OCI-LY7 (cell line): Measurements from ENCODE around the gene MYH7. TPM values are rescaled to one million over a fixed set of nuclear protein-coding genes. Genes with fewer than 3 reads are reported as not detected.

Experiments used
- BruUV-seq: library from RNA; stranded (reverse); fragments of 400-500 nt; replicated peaks from 2 replicates; lab custom pipeline; 2021; lab: Mats Ljungman, UMichigan
- CTCF ChIA-PET: fragments of 300-600 bp; sonication (Branson Sonifier 250); formaldehyde crosslinking; loops from one replicate; lab custom pipeline; 2022; ENCODE audit warnings: antibody characterized with exemption; ENCODE audit not compliant: unreplicated experiment; lab: Charles Lee
- POLR2A ChIA-PET: fragments of 300-600 bp; sonication (Branson Sonifier 250); formaldehyde crosslinking; loops from one replicate; lab custom pipeline; 2022; ENCODE audit warnings: antibody characterized with exemption; lab: Charles Lee
- DNase-seq: peaks from one replicate; pipeline ENCODE4 v3.0.0-alpha.2; 2015; ENCODE audit warnings: low spot score
- H2AFZ ChIP-seq: fragments of 200-600 bp; sonication (generic), shearing (Covaris generic); 2 replicates; pipeline ENCODE4 v1.6.1; 2014; ENCODE audit warnings: mild to moderate bottlenecking, antibody characterized with exemption, low read length, moderate library complexity
- H3K27ac ChIP-seq: fragments of 200-600 bp; sonication (generic); 2 replicates; pipeline ENCODE4 v1.5.1; 2014; ENCODE audit warnings: mixed run types, low read depth, mild to moderate bottlenecking, moderate library complexity, low read length, inconsistent platforms; ENCODE audit not compliant: poor library complexity, severe bottlenecking
- H3K36me3 ChIP-seq: fragments of 200-600 bp; sonication (generic); 2 replicates; pipeline ENCODE4 v1.6.1; 2014; ENCODE audit warnings: mild to moderate bottlenecking, antibody characterized with exemption, low read length, moderate library complexity, mixed read lengths; ENCODE audit not compliant: insufficient read depth
- H3K4me1 ChIP-seq: fragments of 200-600 bp; sonication (generic); 2 replicates; pipeline ENCODE4 v1.5.1; 2014; ENCODE audit warnings: mild to moderate bottlenecking, low read length; ENCODE audit not compliant: insufficient read depth, poor library complexity, severe bottlenecking
- H3K4me2 ChIP-seq: fragments of 200-600 bp; sonication (generic); 2 replicates; pipeline ENCODE4 v1.6.1; 2014; ENCODE audit warnings: mild to moderate bottlenecking, low read length
- H3K4me3 ChIP-seq: fragments of 200-600 bp; sonication (generic); 2 replicates; pipeline ENCODE4 v1.5.1; 2014; ENCODE audit warnings: mild to moderate bottlenecking, low read depth, low read length; ENCODE audit not compliant: poor library complexity, severe bottlenecking
- H3K79me2 ChIP-seq: fragments of 200-600 bp; sonication (generic); 2 replicates; pipeline ENCODE4 v1.6.1; 2016; ENCODE audit warnings: low read depth, mild to moderate bottlenecking, low read length, moderate library complexity, mixed read lengths; ENCODE audit not compliant: insufficient read depth
- H3K9me2 ChIP-seq: fragments of 200-600 bp; sonication (generic); 2 replicates; pipeline ENCODE4 v1.6.1; 2016; ENCODE audit warnings: mild to moderate bottlenecking, low read length, mixed read lengths; ENCODE audit not compliant: insufficient read depth
- H3K9me3 ChIP-seq: fragments of 200-600 bp; sonication (generic); 2 replicates; pipeline ENCODE4 v1.6.1; 2014; ENCODE audit warnings: mild to moderate bottlenecking, mixed run types, low read length, mixed read lengths
- H4K20me1 ChIP-seq: fragments of 200-600 bp; sonication (generic); 2 replicates; pipeline ENCODE4 v1.6.1; 2014; ENCODE audit warnings: mild to moderate bottlenecking, antibody characterized with exemption, low read length, moderate library complexity, mixed read lengths; ENCODE audit not compliant: insufficient read depth
- EZH2phosphoT487 ChIP-seq: fragments of 200-600 bp; sonication (generic); IDR thresholded peaks from 2 replicates; pipeline ENCODE4 v1.6.1; 2018; ENCODE audit warnings: low read depth, borderline replicate concordance, mild to moderate bottlenecking, mixed run types, antibody characterized with exemption, low read length, moderate library complexity, mixed read lengths
- intact Hi-C: fragments of 100-400 bp; cut with micrococcal nuclease; formaldehyde crosslinking; loops from one replicate; pipeline ENCODE4 v1.10.0; 2022; ENCODE audit not compliant: unreplicated experiment
- total RNA-seq, 2 experiments: library from RNA; depleted of rRNA in 1 of 2; stranded (reverse); fragments of >200 nt in 1 of 2; shearing (Covaris generic) in 1 of 2; gene quantifications; 2 replicates each; pipeline ENCODE4 v1.2.3, GENCODE V29; 2014 to 2022
- TF ChIP-seq, protein P1 (sequence below): fragments of 200-600 bp; sonication (generic); conservative IDR thresholded peaks from 2 replicates; pipeline ENCODE4 v1.5.1; 2014; ENCODE audit warnings: mild to moderate bottlenecking, antibody characterized with exemption, low read length, moderate library complexity, mixed read lengths

Gene MYH7
- total RNA-seq, 2 experiments from 2014 or later, result not detected

GRCh38 chr14:23438101-23438971, 2.9 kb upstream of the MYH7 start:
- no peak overlapping the region for H3K4me2 ChIP-seq
- H3K79me2 ChIP-seq, result no peaks in the 10 kb centered on the region
- no peak overlapping the region for H3K4me3 ChIP-seq
- no peaks in the 10 kb centered on the region for H4K20me1 ChIP-seq
- H2AFZ ChIP-seq, result no peak overlapping the region
- intact Hi-C loops, result no loop called here
- no peaks in the 10 kb centered on the region for H3K9me3 ChIP-seq
- no peaks in the 10 kb centered on the region for H3K4me1 ChIP-seq
- H3K9me2 ChIP-seq, result no peaks in the 10 kb centered on the region
- no TSS peak for BruUV-seq
- TF ChIP-seq, protein P1, sequence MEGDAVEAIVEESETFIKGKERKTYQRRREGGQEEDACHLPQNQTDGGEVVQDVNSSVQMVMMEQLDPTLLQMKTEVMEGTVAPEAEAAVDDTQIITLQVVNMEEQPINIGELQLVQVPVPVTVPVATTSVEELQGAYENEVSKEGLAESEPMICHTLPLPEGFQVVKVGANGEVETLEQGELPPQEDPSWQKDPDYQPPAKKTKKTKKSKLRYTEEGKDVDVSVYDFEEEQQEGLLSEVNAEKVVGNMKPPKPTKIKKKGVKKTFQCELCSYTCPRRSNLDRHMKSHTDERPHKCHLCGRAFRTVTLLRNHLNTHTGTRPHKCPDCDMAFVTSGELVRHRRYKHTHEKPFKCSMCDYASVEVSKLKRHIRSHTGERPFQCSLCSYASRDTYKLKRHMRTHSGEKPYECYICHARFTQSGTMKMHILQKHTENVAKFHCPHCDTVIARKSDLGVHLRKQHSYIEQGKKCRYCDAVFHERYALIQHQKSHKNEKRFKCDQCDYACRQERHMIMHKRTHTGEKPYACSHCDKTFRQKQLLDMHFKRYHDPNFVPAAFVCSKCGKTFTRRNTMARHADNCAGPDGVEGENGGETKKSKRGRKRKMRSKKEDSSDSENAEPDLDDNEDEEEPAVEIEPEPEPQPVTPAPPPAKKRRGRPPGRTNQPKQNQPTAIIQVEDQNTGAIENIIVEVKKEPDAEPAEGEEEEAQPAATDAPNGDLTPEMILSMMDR, result no peak
- no peak for TF ChIP-seq EZH2phosphoT487
- H3K27ac ChIP-seq, result no peak overlapping the region
- ChIA-PET POLR2A (no interaction called here), CTCF (no interaction called here)
- no peak for DNase-seq
- no peaks in the 10 kb centered on the region for H3K36me3 ChIP-seq

- Histone ChIP-seq H3K36me3 (no peaks in the 10 kb centered on the region), H3K27ac (no peak overlapping the region), H3K9me2 (no peaks in the 10 kb centered on the region), H3K4me3 (no peak overlapping the region), H3K9me3 (no peaks in the 10 kb centered on the region), H3K4me1 (no peaks in the 10 kb centered on the region), H4K20me1 (no peaks in the 10 kb centered on the region), H2AFZ (no peak overlapping the region), H3K4me2 (no peak overlapping the region), H3K79me2 (no peaks in the 10 kb centered on the region)
- POLR2A ChIA-PET, result no interaction called here
- TF ChIP-seq, protein P1, result no peak
- TF ChIP-seq EZH2phosphoT487, result no peak
- CTCF ChIA-PET, result interaction anchor here (0.6 kb wide), 1 partner anchor 37 kb away, joined by 3 read pairs; no protein-coding TSS in a partner anchor
- intact Hi-C loops, result no loop called here
- no TSS peak for BruUV-seq
- no peak for DNase-seq
Measured at GRCh38 chr14:23437133-23438100, 2.0 kb upstream of the MYH7 start.
